Measurements from ENCODE around the gene NBAS.
"Not testable (repeated sequence)": the region's sequence is repeated elsewhere in the genome, so short reads cannot be mapped to it uniquely, and the experiment has no call there.

NBAS gene

GRCh38 chr2:15210542-15210941, 350.6 kb downstream of the NBAS start:
- not testable (repeated sequence) for DNase-seq (ENCODE audit: low read depth in 2 of 2)

GRCh38 chr2:15206419-15206818, 354.7 kb downstream of the NBAS start:
- no peak for DNase-seq (ENCODE audit: low read depth in 2 of 2)

GRCh38 chr2:15205562-15205961, 355.6 kb downstream of the NBAS start:
- peak in 1 of 2 donors; percentile 8 for DNase-seq (ENCODE audit: low read depth in 2 of 2)

GRCh38 chr2:15201009-15201408, 360.1 kb downstream of the NBAS start:
- DNase-seq (ENCODE audit: low read depth in 2 of 2): no peak

GRCh38 chr2:15200581-15200980, 360.6 kb downstream of the NBAS start:
- no peak for DNase-seq (ENCODE audit: low read depth in 2 of 2)

GRCh38 chr2:15198051-15198450, 363.1 kb downstream of the NBAS start:
- no peak for DNase-seq (ENCODE audit: low read depth in 2 of 2)

GRCh38 chr2:15195813-15196212, 365.3 kb downstream of the NBAS start:
- DNase-seq (ENCODE audit: low read depth in 2 of 2): no peak

- no peak for DNase-seq (ENCODE audit: low read depth in 2 of 2)
Observed at GRCh38 chr2:15191789-15192188, 369.3 kb downstream of the NBAS start.

- no peak for DNase-seq (ENCODE audit: low read depth in 2 of 2)
Observed at GRCh38 chr2:15189216-15189615, 371.9 kb downstream of the NBAS start.

GRCh38 chr2:15187702-15188101, 373.4 kb downstream of the NBAS start:
- DNase-seq (ENCODE audit: low read depth in 2 of 2): no peak

- no peak for DNase-seq (ENCODE audit: low read depth in 2 of 2)
Observed at GRCh38 chr2:15186118-15186517, 375.0 kb downstream of the NBAS start.

GRCh38 chr2:15184491-15184890, 376.6 kb downstream of the NBAS start:
- DNase-seq (ENCODE audit: low read depth in 2 of 2): no peak

GRCh38 chr2:15182275-15182674, 378.9 kb downstream of the NBAS start:
- no peak for DNase-seq (ENCODE audit: low read depth in 2 of 2)

GRCh38 chr2:15181092-15181745, 379.9 kb downstream of the NBAS start:
- DNase-seq (ENCODE audit: low read depth in 2 of 2): no peak

GRCh38 chr2:15180379-15180778, 380.8 kb downstream of the NBAS start:
- DNase-seq (ENCODE audit: low read depth in 2 of 2): no peak

GRCh38 chr2:15178946-15179345, 382.2 kb downstream of the NBAS start:
- no peak for DNase-seq (ENCODE audit: low read depth in 2 of 2)

GRCh38 chr2:15177103-15177502, 384.0 kb downstream of the NBAS start:
- peak; percentile 29 to 66 for DNase-seq (ENCODE audit: low read depth in 2 of 2)

GRCh38 chr2:15176604-15177003, 384.5 kb downstream of the NBAS start:
- DNase-seq (ENCODE audit: low read depth in 2 of 2): no peak

GRCh38 chr2:15174567-15174966, 386.6 kb downstream of the NBAS start:
- DNase-seq (ENCODE audit: low read depth in 2 of 2): no peak

- no peak for DNase-seq (ENCODE audit: low read depth in 2 of 2)
Observed at GRCh38 chr2:15173501-15173900, 387.6 kb downstream of the NBAS start.

GRCh38 chr2:15172825-15173224, 388.3 kb downstream of the NBAS start:
- no peak for DNase-seq (ENCODE audit: low read depth in 2 of 2)

- DNase-seq (ENCODE audit: low read depth in 2 of 2): no peak
Observed at GRCh38 chr2:15170070-15170775, 390.9 kb downstream of the NBAS start.

GRCh38 chr2:15169326-15170069, 391.6 kb downstream of the NBAS start:
- no peak for DNase-seq (ENCODE audit: low read depth in 2 of 2)

All from stimulated activated CD8-positive, alpha-beta memory T cell treated with anti-CD3 and anti-CD28 coated beads, Interleukin-15, amount 100 ng/mL, for 4 hours (primary cell).